Measurements from ENCODE around the gene TRMT1.

Gene TRMT1

DNA sequence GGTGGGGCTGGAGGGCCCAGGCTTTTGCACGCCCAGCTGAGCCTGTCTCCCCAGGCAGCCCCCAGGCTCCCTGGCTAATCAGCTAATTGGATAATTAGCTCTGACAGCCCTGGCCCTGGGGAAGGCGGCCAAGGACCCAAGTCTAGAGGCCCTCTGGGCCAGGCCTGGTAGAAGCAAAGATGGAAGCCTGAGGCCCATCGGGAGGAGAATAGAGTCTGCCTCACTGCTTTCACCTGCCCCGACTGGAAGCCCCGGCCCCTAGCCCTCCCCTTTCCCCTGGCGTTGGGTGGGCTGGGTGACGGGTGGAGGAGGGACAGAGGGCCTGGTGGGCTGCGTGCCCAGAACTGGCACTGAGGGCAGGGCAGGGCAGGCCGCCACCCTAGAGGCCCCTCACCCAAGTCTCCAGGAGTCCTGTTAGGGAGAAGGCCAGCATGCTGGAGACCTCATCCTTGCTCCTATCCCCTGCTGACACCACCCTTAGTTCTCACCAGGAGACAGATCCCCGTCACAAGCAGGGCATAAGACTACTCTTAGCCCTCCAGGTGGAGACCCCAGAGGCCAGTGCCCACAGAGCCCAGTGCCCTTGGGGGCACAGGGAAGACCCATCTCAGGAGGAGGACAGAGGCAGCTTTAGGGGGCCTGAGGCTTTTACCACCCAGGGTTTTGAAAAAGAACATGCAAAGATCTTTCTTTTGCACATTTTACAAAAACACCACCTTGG, 25.9 kb downstream of the TRMT1 start:
- DNase-seq (ENCODE audit: low spot score), result no peak

DNA sequence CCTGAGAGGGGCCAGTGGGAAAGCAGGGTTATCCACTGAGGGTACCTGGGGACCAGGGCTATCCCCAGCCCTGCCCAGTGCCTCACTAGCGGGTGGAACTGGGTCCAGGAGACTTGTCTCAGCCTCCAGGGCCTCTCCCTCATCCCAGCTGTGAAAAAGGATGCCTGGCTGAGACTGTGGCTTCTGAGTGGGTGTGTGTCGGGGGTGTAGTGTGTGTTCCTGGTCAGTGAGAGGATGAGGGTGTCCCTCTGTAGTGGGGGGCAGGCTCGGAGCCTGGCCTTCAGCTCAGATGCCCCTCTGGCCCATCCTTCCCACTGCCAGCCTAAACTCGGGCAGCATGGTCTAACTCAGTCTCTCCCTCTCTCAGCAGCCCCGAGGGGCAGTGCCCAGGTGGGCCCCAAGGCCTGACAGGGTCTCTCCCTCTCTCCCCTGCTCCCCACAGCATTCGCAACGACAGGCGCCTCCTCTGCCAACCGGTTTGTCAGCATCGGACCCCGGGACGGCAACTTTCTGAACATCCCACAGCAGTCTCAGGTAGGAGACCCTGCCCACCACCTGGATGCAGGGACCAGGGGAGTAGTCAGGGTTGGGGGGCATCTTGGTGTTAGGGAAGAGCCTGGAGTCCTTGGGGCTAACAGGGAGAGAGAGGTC, 26.6 kb downstream of the TRMT1 start:
- no peak for DNase-seq (ENCODE audit: low spot score)

DNA sequence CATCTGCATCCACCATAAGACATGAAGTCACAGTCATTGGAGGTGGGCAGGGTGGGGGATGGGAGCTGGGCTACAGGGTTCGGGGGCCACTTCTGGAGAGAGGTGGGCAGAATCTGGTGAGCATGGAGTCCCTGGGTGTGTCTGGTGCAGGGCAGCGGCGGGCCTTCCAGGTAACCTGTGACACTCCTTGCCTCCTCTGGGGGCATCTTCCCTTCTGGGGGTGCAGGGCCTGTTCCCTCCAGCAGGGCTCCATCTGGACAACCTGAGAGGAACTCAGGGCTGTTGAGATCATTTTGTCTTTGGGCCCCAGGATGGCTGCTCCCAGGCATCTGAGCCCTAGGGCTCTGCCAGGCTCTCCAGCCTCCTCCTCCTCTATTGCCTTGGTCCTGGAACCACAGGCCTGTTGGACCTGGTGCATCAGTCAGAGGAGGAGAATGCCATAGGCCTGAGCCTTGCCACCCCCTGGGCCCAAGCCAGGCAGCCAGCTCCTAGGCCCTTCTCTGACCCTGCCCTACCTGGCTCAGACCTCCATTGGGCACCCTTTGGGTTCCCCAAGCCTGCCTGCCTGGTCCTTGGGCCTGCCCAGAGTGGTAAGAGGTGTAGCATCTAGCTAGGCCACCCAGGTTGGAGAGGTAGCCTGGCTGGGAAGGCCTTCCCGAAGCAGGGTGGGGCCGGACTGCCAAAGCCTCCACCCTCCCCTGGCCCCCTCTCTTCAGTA, 27.2 kb downstream of the TRMT1 start:
- DNase-seq (ENCODE audit: low spot score), result no peak

DNA sequence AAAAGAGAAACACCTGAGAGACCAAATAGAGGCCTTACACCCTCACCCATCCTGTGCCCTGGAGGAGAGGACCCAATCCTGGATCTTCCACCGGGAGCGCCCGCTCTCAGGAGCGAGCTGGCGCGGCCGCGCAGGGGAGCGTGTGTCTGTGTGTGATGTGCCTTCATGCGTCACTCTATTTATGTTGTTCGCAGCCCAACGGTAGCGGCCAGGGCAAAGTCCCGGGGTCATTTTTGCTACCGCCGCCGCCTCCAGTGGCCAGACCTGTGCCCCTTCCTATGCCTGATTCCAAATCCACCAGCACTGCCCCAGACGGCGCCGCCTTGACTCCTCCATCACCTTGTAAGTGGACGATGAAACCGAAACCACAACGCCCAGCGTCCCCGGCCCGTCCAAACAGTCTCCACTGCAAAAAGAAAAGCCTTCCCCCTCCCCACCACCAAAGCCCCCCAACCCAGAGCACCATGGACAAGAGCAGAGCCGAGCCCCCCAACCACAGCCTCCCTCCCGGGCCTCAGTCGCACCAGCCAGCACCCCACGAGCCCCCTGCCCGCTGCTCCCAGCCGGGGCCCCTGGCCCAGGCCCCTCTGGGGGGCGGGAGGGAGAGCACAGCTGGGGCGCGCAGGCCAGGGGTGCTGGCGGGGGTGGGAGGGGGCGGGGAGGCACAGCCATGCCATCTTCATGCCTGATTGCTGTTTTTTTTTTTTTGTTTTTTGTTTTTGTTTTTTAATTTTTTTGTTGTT, 28.6 kb downstream of the TRMT1 start:
- DNase-seq (ENCODE audit: low spot score), result no peak

DNA sequence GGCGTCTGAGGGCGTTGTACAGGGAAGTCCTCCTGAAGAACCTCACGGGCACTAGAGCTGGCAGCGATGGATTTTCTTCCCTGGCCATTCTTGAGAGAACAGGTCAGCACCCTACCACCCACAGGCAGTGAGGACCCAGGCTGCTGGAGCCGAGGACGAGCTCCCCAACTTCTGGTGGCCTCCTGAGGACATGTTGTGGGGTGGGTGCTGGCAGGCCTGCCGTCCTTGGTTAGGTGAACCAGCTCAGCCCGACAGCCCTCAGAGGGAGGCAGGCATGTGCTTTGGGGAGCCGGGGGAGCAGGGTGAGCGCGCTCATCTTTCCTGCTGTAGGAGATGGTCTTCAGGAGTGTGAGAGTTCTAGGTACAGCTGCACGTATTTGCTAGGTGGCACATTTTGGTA, 29.2 kb downstream of the TRMT1 start:
- no peak for DNase-seq (ENCODE audit: low spot score)

DNA sequence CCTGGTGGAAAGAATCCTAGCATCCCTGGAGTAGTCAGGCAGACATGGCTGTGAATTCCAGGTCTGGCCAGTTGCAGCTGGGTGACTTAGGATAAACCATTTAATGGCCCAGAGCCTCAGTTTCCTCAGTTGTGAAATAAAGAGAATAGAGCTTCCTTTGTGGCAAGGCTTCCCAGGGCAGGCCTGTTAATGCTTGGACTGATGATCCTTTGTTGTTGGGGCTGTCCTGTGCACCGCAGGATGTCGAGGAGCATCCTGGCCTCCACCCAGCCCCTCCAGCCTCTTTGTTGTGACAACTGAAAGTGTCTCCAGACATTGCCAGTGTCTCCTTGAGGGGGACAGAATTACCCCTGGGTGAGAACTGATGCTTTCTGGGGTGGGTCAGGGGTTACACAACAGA, 30.2 kb downstream of the TRMT1 start:
- DNase-seq (ENCODE audit: low spot score), result no peak

DNA sequence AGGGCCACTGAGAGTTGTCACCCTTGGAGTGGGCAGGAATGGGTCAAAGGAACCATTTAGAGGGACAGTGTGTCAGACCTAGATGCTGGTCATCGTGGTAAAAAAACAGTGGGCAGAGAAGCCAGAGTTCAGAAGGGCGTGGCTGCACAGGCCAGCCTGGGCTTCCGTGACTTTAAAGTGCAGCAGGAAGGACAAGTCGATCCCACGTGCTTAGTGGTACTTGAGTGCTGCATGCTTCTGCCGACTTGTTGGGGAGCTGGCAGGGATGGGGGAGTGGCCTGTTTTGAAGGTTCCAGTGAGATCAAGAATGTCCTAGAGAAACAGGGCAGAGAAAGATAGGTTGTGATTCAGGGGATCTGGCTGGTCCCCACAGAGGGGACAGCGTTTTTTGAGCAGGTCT, 30.9 kb downstream of the TRMT1 start:
- no peak for DNase-seq (ENCODE audit: low spot score)

DNA sequence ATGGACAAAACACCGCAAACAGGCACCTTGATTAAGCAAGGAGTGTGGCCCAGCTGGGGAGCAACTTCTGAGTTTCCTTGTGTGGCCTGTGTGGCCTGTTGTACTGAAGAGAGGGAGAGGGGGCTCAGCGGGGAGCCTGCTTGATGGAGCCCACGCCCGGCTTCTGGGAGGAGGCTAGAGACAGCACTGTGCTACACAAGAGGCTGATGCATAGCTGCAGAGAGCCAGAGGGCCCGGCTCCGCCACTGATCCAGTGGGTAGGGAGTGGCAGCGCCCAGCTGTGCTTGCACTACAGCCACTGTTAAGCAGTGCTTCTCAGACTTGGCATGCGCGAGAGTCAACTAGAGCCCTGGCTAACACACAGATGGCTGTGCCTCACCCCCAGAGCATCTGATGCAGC, 32.9 kb downstream of the TRMT1 start:
- no peak for DNase-seq (ENCODE audit: low spot score)

DNA sequence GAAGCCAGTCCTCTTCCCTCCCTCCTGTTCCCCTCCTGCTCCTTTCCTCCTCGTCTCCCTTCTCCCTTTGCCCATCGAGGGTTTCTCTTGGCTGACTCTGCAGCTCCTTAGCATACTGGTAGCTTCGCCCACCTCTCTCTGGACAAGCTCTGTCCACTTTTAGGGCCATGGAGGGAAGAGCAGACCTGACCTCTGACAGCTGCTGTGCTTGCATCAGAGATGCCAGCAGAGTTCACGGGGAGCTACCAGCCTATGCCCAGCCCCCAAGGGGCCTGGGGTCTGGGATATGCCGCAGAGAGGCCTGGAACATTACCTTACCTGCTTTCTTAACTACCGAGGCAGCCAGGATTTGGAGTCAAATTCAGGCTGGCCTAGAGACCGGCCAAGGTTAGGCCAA, 33.5 kb downstream of the TRMT1 start:
- no peak for DNase-seq (ENCODE audit: low spot score)

DNA sequence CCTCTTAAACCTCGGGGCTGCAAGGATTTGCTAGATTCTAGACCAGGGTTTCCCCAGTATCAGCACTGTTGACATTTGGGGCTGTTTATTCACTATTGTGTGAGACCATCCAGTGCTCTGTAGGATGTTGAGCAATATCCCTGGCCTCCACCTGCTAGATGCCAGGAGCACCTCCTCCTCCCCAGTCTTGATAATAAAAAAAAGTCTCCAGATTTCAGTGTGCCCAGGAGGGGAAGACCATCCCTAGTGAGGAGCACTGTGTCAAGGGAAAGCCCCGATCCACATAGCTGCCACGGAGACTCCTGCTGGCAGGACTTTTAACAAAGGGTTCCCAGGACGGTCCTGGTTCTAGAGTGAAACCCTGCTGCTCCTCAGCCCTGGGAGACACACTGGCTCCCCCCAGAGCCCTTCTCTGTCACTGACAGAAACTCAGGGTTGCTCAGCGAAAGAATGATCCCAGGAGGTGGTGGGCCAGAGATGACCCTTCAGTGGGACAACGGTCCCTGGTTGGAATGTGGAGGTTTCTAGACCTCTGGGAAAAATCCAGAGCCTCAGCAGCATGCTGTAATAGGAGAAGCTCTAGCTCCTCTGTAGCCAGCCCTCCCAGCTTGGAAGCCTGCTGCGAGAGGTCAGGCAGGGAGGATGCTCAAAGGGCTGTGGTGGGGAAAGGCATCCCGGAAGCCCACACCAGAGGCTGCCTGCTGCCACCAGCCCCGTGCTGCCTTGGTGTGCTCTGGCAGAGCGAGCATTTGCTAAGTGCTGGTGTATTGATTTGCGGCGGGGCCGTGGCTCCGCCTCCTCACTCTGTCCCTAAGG, 34.1 kb downstream of the TRMT1 start:
- DNase-seq (ENCODE audit: low spot score), result no peak

DNA sequence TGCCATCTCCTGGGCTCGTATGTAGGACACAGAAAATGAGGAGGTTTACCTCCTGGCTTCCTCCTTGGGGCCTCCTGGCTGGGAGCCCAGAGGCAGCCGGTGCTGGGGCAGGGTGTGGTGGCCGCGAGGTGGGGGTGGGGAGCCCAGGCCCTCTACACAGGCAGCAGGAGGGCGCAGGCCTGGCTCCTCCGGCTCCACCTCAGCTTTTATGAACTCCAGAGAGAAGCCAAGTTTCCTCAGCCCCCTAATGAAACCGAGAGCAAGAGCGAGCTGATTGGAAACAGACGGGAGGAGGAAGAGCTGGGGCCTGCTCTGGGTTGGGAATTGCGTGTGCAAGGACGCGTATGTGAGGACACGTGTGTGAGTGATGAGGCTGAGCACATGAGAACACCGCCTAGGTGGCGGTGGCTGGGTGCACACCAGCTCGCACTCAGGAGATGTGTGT, 37.0 kb downstream of the TRMT1 start:
- no peak for DNase-seq (ENCODE audit: low spot score)

DNA sequence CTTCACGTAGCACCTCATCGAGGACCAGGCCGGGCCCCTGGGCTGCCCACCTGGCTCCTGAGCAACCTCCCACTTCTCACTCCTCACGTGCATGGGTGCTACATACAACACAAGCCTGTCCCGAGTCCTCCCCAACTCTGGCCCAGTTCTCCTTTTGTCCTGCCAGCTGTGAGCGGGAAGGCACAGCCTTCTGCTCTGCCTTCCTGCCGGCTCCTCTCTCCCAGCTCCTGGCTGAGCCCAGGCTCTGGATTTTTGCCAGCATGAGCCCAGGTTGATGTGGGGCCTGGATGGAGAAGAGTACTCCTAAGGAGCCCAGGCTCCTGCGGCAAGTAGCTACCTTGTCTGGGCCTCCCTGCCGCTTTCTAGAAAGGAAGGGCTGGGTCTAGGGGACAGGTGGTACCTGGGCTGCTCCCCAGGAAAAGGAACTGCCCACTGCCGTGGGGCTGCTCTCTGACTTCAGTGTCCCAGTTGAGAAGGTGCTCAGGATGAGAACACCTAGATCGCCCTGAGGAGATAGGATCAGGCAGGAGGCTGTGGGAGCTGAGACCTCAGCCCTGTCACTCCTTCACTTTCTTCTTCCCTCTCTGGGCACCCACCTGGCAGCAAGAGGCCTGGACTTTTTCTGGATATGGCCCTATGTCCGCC, 37.5 kb downstream of the TRMT1 start:
- DNase-seq (ENCODE audit: low spot score), result no peak

DNA sequence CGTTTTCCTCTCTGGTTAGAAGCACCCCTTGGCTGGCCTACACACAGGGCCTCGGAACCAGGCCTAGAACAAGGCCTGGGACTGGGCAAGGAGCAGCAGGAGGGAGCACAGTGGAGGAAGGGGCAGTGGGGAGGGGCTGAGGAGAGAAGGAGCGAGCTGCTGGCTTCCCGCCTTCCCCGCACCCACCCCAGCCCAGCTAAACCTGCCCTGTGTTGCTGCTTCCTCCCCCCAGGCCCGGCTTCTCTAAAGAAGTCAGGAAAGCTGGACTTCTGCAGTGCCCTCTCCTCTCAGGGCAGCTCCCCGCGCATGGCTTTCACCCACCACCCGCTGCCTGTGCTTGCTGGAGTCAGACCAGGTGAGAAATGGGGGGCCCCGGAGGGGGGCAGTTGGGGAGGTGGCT, 38.2 kb downstream of the TRMT1 start:
- no peak for DNase-seq (ENCODE audit: low spot score)

DNA sequence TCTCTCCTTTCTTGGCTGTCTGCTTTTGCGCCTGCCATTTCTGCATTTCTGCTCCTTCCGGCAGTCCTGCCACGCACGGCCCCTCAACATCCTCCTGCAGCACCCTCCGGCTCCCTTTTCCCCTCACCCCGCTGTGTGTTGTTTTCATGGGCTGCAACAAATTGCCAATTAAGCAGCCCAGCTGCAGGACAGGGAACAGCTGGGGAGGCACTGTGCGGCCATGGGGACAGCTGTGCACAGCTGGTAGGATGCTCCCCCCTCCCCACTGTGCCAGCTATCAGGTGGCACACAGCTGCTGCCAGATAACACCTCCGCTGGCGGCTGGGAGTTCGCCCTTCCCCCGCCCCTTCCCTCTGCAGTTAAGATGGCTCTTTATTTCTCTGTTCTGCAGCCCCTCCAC, 39.3 kb downstream of the TRMT1 start:
- no peak for DNase-seq (ENCODE audit: low spot score)

DNA sequence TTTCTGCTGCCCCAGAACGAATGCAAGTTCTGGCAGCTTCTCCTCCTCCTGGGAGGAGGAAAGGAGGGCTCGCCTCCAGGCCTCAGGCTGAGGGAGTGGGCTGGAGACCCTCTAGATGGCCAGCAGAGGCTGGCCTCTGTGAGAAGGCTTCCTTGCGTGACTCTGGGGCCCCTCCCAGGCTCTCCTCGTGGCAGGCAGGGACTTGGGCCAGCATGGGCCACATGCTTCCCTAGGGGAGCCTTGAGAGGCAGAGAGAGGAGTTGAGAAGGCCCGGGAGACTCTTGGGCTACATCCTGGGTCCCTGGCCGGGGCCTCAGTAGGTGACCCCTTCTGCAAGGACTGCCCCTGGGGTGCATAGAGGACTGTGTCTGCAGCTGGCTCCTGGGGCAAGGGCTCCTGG, 39.8 kb downstream of the TRMT1 start:
- no peak for DNase-seq (ENCODE audit: low spot score)

DNA sequence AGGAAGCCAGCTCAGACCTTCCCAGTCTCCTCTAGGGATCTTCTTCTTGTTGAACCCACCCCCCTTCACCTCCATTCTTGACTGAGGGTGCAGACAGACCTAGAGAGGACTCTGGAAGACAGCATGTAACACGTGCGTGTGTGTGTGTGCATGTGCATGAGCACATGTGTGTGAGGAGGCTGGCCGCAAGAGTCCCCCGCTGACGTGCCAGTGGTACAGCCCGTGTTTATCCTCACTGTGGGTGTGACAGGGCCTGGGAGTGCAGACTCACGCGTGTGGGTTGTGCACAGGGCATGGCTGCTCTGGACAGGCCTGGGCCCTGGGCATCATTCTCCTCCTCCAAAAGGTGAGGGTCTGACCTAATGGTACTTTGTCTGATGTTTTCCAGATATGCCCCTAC, 40.2 kb downstream of the TRMT1 start:
- DNase-seq (ENCODE audit: low spot score), result no peak

DNA sequence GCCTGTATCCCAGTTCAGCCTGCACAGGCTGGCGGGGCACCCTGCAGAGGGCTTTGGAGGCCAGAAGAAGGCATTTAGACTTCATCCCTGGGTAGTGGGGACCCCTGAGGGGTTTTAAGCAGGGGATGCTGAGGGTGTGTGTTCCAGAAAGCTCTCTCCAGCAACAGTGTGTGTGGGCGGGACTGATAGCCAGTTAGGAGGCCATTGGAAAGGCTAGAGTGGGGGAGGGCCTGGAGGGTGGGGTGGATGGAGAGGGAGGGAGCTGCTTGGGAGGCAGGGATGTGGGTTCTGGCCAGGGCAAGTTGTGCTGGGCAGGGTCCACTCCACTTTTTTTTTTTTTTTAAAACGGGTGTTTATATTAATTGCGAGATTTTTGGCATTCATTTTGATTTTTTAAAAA, 42.2 kb downstream of the TRMT1 start:
- no peak for DNase-seq (ENCODE audit: low spot score)

DNA sequence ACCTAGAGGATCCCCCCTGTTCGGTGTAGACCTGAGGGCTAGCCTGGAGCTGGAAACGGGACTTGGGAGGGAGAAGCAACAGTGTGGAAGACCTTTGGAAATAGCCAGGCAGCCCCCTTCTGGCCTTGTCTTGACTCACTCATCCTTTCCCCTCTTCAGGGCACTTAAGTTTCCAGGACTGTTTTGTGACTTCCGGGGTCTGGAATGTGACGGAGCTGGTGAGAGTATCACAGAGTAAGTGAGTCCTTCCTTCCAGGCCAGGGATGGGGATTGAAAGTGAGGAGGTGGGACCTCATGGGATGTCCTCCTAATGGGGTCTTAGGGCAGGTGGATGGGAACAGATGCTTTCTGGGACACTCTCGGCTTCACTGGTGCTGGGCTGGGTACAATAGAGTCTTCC, 43.3 kb downstream of the TRMT1 start:
- no peak for DNase-seq (ENCODE audit: low spot score)

DNA sequence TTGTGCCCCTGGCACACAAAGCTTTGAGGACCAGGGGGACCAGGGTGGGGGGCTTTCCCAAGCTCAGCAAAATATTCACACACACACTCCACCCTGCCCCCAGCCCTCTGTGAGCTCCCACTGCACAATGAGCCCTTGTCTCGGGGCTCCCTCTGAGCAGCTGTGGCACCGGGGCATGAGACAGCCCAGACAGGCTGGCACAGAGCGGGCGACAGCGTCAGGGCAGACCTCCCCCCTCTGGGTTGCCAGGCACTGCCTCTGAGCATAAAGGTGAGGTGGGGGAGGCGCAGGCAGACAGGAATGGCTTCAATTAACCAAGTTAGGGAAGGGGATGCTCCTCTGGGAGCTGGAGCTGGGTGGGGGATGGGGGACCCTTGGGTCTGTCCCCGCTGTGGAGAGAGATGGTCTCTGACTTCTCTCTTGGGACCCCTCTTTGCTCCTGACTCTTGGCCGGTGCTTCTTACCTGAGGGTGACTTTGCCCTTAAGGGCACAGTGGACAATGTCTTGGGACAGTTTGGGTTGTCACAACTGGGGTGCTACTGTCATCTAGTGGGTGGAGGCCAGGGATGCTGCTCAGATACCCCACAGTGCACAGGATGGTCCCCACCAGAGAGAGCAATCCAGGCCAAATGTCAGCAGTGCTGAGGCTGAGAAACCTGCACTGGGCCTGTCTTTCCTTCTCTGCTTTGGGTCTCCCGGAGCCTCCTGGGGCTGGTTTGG, 44.2 kb downstream of the TRMT1 start:
- DNase-seq (ENCODE audit: low spot score), result no peak

DNA sequence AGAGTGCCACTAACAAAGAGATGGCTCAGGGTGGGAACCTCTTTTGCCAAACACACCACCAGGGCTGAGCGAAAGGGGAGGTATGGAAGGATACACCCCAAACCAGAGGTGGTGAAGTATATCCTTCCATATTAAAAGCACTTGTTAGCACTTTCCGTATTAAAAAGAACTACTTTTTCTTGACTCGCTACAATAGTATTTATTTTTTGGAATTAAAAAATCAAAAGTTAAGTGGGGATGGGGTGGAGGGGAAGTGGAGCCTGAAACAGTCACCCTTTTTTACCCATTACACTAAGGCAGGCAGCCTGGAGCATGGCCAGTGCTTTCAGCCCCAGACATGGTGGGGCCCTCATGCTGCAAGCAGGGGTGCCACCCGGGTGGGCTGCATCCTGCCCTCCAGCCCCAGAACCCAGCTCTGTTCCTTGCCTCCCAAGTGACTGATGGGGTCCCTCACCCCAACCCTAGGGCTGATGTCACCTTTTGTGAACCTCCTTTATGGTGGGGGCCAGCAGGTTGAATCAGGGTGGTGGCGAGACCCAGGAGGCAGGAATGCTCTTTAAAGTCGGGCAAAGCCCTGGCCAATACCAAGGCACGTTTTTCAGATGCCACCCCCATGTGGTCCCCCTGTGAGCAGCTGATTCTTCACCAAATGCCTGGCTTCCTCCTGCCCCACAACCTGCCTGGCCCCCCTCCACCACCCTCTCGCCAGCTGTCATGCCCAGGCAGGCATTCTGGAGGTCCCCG, 44.9 kb downstream of the TRMT1 start:
- no peak for DNase-seq (ENCODE audit: low spot score)

All from CD4-positive, alpha-beta T cell treated with Interleukin-6 at 100 ng/mL for 8 hours (primary cell).